Measurements from ENCODE around the gene VPS50. TPM values are rescaled to one million over a fixed set of nuclear protein-coding genes. Genes with fewer than 3 reads are reported as not detected.
A peak's percentile ranks its signal among the peaks of the same experiment; 100 is the strongest.

Gene VPS50, protein sequence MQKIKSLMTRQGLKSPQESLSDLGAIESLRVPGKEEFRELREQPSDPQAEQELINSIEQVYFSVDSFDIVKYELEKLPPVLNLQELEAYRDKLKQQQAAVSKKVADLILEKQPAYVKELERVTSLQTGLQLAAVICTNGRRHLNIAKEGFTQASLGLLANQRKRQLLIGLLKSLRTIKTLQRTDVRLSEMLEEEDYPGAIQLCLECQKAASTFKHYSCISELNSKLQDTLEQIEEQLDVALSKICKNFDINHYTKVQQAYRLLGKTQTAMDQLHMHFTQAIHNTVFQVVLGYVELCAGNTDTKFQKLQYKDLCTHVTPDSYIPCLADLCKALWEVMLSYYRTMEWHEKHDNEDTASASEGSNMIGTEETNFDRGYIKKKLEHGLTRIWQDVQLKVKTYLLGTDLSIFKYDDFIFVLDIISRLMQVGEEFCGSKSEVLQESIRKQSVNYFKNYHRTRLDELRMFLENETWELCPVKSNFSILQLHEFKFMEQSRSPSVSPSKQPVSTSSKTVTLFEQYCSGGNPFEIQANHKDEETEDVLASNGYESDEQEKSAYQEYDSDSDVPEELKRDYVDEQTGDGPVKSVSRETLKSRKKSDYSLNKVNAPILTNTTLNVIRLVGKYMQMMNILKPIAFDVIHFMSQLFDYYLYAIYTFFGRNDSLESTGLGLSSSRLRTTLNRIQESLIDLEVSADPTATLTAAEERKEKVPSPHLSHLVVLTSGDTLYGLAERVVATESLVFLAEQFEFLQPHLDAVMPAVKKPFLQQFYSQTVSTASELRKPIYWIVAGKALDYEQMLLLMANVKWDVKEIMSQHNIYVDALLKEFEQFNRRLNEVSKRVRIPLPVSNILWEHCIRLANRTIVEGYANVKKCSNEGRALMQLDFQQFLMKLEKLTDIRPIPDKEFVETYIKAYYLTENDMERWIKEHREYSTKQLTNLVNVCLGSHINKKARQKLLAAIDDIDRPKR
- 9.4 TPM for polyA plus RNA-seq (2012; ENCODE audit: insufficient read depth, insufficient read length)

- DNase-seq (ENCODE audit: low read depth, low spot score): peak; percentile 93
Measured at GRCh38 chr7:93231799-93232672, at the start of gene VPS50. Gene VPS50, plus strand, starts transcription at chr7:93232366. Its CDS starts 102 bp downstream, at chr7:93232468.

GRCh38 chr7:93185303-93186027 lies 46.7 kb upstream of the VPS50 start:
- H3K4me3 ChIP-seq (ENCODE audit: low read length): no peak overlapping the region
- DNase-seq (ENCODE audit: low read depth, low spot score): no peak

More at GRCh38 chr7:93231799-93232672, at the start of gene VPS50:
- peak within 1 kb of the TSS; percentile 84 for H3K4me3 ChIP-seq (ENCODE audit: low read length)

GRCh38 chr7:93188870-93189634 lies 43.1 kb upstream of the VPS50 start:
- DNase-seq (ENCODE audit: low read depth, low spot score): no peak

GRCh38 chr7:93194386-93194785 lies 37.8 kb upstream of the VPS50 start:
- DNase-seq (ENCODE audit: low read depth, low spot score): no peak
- H3K4me3 ChIP-seq (ENCODE audit: low read length): no peak overlapping the region

More at GRCh38 chr7:93188870-93189634, 43.1 kb upstream of the VPS50 start:
- H3K4me3 ChIP-seq (ENCODE audit: low read length): no peak overlapping the region

GRCh38 chr7:93196336-93196735 lies 35.8 kb upstream of the VPS50 start:
- no peak overlapping the region for H3K4me3 ChIP-seq (ENCODE audit: low read length)
- DNase-seq (ENCODE audit: low read depth, low spot score): no peak

- no peak overlapping the region for H3K4me3 ChIP-seq (ENCODE audit: low read length)
- no peak for DNase-seq (ENCODE audit: low read depth, low spot score)
Measured at GRCh38 chr7:93198472-93198871, 33.7 kb upstream of the VPS50 start.

DNA sequence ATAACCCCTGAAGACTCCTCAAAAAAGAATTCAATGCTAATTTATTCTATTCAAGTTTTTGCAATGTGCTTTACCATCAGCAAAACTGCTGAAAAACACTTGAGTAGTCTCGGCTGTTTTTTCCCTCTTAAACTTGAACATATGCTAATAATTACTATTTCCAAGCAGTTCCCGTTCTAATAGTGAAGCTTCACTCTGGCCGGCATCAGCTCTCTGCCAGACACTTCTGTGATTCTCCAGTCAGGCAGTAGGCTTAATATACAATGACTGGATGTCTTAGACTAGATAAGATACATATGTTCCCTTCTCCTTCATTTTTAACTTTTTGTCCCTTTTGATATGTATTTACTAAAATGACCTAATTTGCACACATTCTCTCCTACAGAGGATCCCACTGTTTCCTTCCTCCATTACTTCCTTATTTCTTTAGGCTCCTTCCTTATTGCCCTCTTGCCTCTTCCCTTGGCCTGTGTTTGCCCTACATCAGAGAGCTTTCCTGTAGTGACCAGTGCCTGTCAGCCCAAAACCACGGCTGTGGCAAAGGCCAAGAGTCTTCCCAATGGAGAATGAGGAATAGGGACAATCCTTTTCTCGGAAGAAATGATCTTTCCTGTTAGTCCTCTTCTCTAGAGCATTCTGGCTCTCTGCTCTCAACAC lies 29.4 kb upstream of the VPS50 start:
- no peak for DNase-seq (ENCODE audit: low read depth, low spot score)
- H3K4me3 ChIP-seq (ENCODE audit: low read length): no peak overlapping the region

- no peak overlapping the region for H3K4me3 ChIP-seq (ENCODE audit: low read length)
- no peak for DNase-seq (ENCODE audit: low read depth, low spot score)
Measured at GRCh38 chr7:93203496-93203895, 28.7 kb upstream of the VPS50 start.

DNA sequence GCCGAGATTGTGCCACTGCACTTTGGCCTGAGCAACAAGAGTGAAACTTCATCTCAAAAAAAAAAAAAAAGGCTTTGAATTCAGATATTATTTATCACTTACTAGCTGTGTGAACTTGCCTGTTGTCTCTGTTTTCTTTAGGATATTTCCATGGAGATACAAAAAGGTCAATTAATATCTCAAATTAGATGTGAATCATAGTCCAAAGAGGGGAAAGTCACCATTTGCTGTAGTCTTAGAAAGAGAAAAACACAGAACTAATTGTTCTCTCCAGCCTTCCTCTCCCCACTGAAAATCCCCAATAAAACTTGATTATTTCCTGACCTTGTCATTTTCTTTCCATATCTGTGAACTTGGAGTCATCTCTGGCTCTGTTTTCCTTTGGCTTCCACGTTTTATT lies 27.1 kb upstream of the VPS50 start:
- no peak for DNase-seq (ENCODE audit: low read depth, low spot score)
- H3K4me3 ChIP-seq (ENCODE audit: low read length): no peak overlapping the region

DNA sequence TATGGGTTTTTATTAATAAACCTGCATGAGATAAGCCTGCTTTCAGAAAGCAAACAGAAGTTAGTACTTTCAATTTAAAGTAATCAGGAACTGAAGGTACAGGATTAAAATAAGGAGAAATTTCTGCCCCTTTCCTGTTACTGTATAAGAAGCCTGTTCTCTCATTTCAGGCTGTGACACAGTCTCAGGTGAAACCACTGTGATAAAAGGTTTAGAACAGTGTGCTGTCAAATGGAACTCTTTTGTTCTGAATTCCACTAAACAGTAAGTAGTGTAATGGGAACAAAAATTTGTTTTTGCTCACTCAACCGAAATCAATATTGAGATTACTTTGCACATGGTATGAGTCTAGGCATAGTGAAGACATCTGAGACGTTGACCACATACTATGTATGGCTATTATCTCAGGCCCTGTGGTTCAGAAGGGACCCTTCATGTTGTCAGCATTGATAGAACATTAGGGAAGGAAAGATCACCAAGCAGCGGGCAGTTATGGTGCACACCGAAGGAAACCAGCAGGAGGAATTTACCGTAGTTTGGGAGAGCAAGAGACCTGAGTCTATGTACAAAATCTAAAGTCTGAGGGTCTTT lies 20.8 kb upstream of the VPS50 start:
- no peak for DNase-seq (ENCODE audit: low read depth, low spot score)
- H3K4me3 ChIP-seq (ENCODE audit: low read length): no peak overlapping the region

- no peak for DNase-seq (ENCODE audit: low read depth, low spot score)
- H3K4me3 ChIP-seq (ENCODE audit: low read length): no peak overlapping the region
Measured at GRCh38 chr7:93212881-93213280, 19.3 kb upstream of the VPS50 start.

- DNase-seq (ENCODE audit: low read depth, low spot score): no peak
- H3K4me3 ChIP-seq (ENCODE audit: low read length): no peak overlapping the region
Measured at GRCh38 chr7:93218997-93219827, 13.0 kb upstream of the VPS50 start.

GRCh38 chr7:93219868-93220267 lies 12.3 kb upstream of the VPS50 start:
- no peak for DNase-seq (ENCODE audit: low read depth, low spot score)

GRCh38 chr7:93226310-93226709 lies 5.9 kb upstream of the VPS50 start, which contains the start of gene HEPACAM2:
Gene HEPACAM2, minus strand, starts transcription at chr7:93226469.
- DNase-seq (ENCODE audit: low read depth, low spot score): no peak
- no peak within 1 kb of the TSS for H3K4me3 ChIP-seq (ENCODE audit: low read length)

More at GRCh38 chr7:93219868-93220267, 12.3 kb upstream of the VPS50 start:
- no peak overlapping the region for H3K4me3 ChIP-seq (ENCODE audit: low read length)

DNA sequence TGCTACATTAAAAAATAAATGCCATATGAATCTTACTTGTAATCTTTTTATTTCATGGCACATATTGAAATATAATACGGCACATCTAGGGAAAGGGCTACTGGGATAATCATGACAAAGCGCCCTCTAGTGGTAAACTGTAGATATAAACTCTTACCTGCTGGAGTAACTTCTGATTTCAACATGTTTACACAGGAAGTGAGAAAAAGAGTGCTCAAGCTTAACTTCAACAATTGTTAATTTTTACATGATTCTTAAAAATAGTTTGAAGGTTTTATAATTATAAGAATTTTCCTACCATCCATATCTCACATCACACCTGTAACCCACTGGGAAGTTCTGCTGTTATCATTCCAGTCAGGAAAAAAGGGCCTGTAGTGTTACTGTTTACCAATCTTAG lies 3.9 kb upstream of the VPS50 start:
- no peak overlapping the region for H3K4me3 ChIP-seq (ENCODE audit: low read length)
- peak; percentile 68 for DNase-seq (ENCODE audit: low read depth, low spot score)

GRCh38 chr7:93231259-93231658 lies 907 bp upstream of the VPS50 start:
- no peak for DNase-seq (ENCODE audit: low read depth, low spot score)
- H3K4me3 ChIP-seq (ENCODE audit: low read length): peak overlapping the region; percentile 84
